GM18517 (cell line): Measurements from ENCODE around the gene TRPM8.
"Not testable (repeated sequence)": the region's sequence is repeated elsewhere in the genome, so short reads cannot be mapped to it uniquely, and the experiment has no call there.

ENCODE experiments used
- ATAC-seq: cut with Tn5 transposase; IDR thresholded peaks from one replicate; pipeline ENCODE4 v1.9.1; 2021; ENCODE audit warnings: mild to moderate bottlenecking, moderate library complexity; ENCODE audit not compliant: unreplicated experiment

The TRPM8 gene

GRCh38 chr2:233935426-233935825 is 18.3 kb downstream of the TRPM8 start:
- no peak for ATAC-seq

DNA sequence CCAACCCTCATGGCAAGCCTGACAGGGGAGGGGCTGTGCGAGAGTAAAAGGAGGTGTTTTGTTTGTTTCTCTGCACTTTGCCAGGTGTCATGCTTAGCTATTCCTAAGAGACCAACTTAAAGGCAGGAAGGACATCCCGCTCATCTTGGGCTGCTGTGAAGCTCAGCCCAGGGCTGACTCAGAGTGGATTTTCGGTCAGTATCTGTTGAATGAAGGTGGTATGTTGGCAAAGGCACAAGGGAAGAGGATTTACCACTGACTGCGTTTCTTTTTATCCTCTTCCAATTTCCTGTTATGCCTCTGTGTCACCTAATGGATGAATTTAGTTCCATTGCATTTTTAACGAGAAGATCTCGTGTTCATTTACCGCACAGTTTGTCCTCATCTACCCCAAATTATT is 18.9 kb downstream of the TRPM8 start:
- no peak for ATAC-seq

- ATAC-seq, result no peak
These were observed 21.6 kb downstream of the TRPM8 start for GRCh38 chr2:233938676-233939370.

DNA sequence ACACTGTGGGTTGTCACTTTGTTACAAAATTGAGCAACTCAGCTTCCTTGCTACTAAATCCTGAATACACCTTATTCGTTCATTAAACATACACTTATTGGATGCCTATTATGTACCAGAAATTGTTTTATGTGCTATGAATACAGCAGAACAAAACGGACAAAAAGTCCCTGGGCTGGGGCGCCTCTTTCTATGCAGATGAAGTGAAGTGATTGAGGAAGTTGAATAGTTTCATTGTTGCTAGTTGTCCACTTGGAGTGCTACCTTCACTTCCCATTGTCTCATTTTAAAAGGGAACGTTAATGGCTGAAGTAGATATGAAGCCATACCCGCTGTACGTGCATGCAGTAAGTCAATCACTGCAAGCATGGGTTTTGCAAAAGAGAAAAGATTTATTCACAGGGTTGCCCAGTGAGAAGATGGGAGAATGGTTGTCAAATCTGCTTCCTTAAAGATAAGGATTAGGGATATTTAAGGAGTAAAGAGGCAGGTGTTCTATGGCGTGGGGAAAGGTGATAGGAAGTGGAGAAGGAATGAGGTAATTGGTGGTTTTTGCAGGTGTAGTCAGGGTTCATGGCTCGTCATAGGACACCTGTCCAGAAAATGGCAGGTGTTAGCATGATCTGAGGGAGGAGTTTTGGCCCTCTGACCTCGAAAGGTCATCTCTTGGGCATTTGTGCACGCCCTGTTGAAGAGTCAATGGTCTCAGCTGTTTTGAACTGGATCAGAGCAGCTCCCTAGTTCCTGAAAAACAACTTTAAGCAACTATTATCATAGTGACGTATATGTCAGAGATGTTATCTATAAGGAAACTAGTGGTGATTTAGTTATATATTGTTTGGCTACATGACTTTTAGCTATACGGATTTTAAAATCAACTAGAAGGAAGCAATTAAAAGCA is 23.5 kb downstream of the TRPM8 start:
- ATAC-seq, result no peak

DNA sequence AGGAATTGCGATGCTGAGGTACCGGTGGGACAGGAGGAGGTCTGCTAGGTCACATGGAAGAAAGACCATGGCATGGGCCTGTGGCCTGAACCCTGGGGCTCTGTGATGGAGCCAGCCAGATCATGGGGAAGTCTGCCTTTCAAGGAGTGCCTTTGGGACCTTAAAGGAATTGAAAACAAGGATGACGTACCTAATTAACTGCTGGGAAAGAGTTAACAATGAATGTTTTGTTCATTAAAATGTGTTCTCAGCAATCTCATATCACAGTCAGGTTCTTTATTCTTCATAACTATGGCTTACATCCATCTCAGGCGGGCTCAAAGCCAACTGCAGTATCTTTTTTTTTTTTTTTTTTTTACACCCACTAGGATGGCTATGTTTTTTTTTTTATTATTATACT is 25.6 kb downstream of the TRPM8 start:
- ATAC-seq, result no peak

- no peak for ATAC-seq
These were observed 27.1 kb downstream of the TRPM8 start for GRCh38 chr2:233944269-233944668.

DNA sequence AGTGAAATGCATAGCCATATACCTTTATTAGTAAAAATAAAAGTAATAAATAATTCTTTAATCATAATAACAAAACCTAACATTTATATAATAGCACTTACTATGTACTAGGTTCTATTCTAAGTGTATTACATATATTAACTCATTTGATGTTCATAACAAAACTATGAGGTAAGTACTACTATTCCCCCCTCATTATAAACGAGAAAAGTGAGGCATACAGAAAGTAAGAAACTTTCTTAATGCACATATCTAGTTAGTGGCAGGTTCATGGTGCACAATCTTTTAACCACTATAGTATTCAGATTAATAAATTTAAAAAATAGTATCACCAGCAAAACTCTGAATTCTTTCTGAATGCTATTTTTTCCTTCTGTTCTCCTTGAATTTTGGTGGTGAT is 27.5 kb downstream of the TRPM8 start:
- no peak for ATAC-seq

GRCh38 chr2:233945146-233945545 is 28.0 kb downstream of the TRPM8 start:
- ATAC-seq, result no peak

DNA sequence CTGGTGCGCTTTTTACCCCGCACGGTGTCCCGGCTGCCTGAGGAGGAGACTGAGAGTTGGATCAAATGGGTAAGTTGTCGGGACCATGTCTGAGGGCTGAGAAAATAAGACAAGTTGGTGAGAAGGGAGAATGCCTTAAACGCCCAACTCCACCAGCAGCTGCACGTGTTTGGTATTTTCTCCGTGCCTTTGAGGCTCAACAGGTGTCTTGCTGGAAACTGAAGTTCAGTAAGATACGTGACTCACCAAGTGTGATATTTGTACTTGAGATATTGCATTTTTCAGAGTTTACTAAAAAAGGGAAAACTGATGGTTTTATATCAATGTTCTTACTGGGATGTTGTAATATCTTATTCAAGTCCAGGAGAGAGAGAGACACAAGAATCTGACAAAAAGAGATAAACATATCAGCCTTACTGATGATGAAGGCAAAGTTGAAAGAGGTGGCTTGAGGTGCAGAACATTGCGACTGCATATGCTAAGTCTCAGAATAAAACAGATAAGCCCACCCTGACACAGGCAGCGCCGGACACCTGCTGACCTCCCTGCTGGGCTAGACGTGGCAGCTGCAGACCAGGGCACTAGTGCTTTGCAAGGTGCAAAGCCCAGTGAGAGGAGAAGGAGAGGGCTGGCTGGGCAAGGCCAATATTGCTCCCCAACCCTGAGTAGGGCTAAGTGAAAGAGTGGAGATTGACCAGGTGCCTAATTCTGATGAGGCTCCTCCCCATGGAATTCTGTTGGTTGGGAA is 33.1 kb downstream of the TRPM8 start:
- ATAC-seq, result no peak

DNA sequence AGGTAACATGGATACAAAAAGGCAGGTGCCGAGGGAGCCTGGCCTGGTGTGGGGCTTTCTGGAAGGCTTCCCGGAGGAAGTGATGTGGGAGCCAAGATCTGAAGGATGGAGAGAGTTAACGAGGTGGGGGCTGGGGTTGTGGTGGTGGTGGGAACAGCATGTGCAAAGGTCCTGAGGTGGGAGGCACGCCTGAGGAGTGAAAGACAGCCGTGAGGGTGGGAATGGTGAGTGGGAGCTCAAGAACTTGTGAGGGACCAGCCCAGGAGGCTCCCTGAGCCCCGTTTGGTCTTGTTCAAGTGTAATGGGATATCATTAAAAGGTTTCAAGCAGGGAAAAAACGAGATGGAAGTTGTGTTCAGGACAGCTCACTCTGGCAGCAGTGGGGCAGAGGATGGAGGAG is 35.2 kb downstream of the TRPM8 start:
- no peak for ATAC-seq

- ATAC-seq, result no peak
These were observed 36.1 kb downstream of the TRPM8 start for GRCh38 chr2:233953087-233953801.

- ATAC-seq, result no peak
These were observed 43.0 kb downstream of the TRPM8 start for GRCh38 chr2:233960203-233960602.

GRCh38 chr2:233961905-233962304 is 44.7 kb downstream of the TRPM8 start:
- no peak for ATAC-seq

- ATAC-seq, result no peak
These were observed 47.4 kb downstream of the TRPM8 start for GRCh38 chr2:233964581-233964980.

- ATAC-seq, result no peak
These were observed 47.9 kb downstream of the TRPM8 start for GRCh38 chr2:233965032-233965603.

- ATAC-seq, result not testable (repeated sequence)
These were observed 48.5 kb downstream of the TRPM8 start for GRCh38 chr2:233965646-233966045.

- ATAC-seq, result no peak
These were observed 49.2 kb downstream of the TRPM8 start for GRCh38 chr2:233966388-233966787.

GRCh38 chr2:233967164-233967563 is 50.0 kb downstream of the TRPM8 start:
- ATAC-seq, result no peak

- ATAC-seq, result no peak
These were observed 51.4 kb downstream of the TRPM8 start for GRCh38 chr2:233968556-233968955.

GRCh38 chr2:233972460-233972859 is 55.3 kb downstream of the TRPM8 start:
- not testable (repeated sequence) for ATAC-seq
